Measurements from ENCODE around the gene UIMC1. TPM values are rescaled to one million over a fixed set of nuclear protein-coding genes. Genes with fewer than 3 reads are reported as not detected.

UIMC1 gene
- total RNA-seq, 4 donors from 2014 or later: 34.7 to 51.1 (median 48.9) TPM

GRCh38 chr5:177018341-177018740 lies 11.8 kb upstream of the UIMC1 start:
- H3K27ac ChIP-seq (replicated peaks in 1 of 4): no peak overlapping the region
- H3K9me3 ChIP-seq: no peaks in the 10 kb centered on the region
- WGBS: 82% methylated on average over 2 of the region's 2 CpGs
- H3K36me3 ChIP-seq: no peaks in the 10 kb centered on the region
- DNase-seq (ENCODE audit: extremely low spot score): no peak
- no peak overlapping the region for H3K4me3 ChIP-seq
- peaks cover 12 to 23% (median 19%) of the 10 kb centered on the region in 4 donors for H3K4me1 ChIP-seq
- no peaks in the 10 kb centered on the region for H3K27me3 ChIP-seq
- TF ChIP-seq POLR2A (IDR thresholded peaks at IDR 0.05; ENCODE audit: low read depth) (no peak), EP300 (IDR thresholded peaks at IDR 0.05) (no peak), POLR2AphosphoS5 (IDR thresholded peaks at IDR 0.05) (no peak)
- TF ChIP-seq, protein P1, sequence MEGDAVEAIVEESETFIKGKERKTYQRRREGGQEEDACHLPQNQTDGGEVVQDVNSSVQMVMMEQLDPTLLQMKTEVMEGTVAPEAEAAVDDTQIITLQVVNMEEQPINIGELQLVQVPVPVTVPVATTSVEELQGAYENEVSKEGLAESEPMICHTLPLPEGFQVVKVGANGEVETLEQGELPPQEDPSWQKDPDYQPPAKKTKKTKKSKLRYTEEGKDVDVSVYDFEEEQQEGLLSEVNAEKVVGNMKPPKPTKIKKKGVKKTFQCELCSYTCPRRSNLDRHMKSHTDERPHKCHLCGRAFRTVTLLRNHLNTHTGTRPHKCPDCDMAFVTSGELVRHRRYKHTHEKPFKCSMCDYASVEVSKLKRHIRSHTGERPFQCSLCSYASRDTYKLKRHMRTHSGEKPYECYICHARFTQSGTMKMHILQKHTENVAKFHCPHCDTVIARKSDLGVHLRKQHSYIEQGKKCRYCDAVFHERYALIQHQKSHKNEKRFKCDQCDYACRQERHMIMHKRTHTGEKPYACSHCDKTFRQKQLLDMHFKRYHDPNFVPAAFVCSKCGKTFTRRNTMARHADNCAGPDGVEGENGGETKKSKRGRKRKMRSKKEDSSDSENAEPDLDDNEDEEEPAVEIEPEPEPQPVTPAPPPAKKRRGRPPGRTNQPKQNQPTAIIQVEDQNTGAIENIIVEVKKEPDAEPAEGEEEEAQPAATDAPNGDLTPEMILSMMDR (IDR thresholded peaks at IDR 0.05): no peak
- intact Hi-C loops (cut with DNase I): no loop called here

GRCh38 chr5:177015156-177015555 lies 8.6 kb upstream of the UIMC1 start:
- Histone ChIP-seq H3K9me3 (no peaks in the 10 kb centered on the region), H3K36me3 (no peaks in the 10 kb centered on the region), H3K27me3 (no peaks in the 10 kb centered on the region), H3K4me3 (no peak overlapping the region), H3K4me1 (peaks cover 4 to 14% (median 11%) of the 10 kb centered on the region in 4 donors), H3K27ac (replicated peaks in 1 of 4) (no peak overlapping the region)
- DNase-seq (ENCODE audit: extremely low spot score): no peak
- 93% methylated on average over 4 of the region's 4 CpGs for WGBS
- TF ChIP-seq POLR2A (IDR thresholded peaks at IDR 0.05; ENCODE audit: low read depth) (no peak), POLR2AphosphoS5 (IDR thresholded peaks at IDR 0.05) (no peak), EP300 (IDR thresholded peaks at IDR 0.05) (no peak)
- TF ChIP-seq, protein P1 (IDR thresholded peaks at IDR 0.05): no peak
- intact Hi-C loops (cut with DNase I): no loop called here

GRCh38 chr5:177010153-177010552 lies 3.6 kb upstream of the UIMC1 start:
- intact Hi-C loops (cut with DNase I): no loop called here
- WGBS: 93% methylated on average over 4 of the region's 4 CpGs

GRCh38 chr5:177008716-177009115 lies 2.1 kb upstream of the UIMC1 start:
- 50% methylated on average over 2 of the region's 2 CpGs for WGBS
- no peak for TF ChIP-seq POLR2A (IDR thresholded peaks at IDR 0.05; ENCODE audit: low read depth)
- H3K27me3 ChIP-seq: no peaks in the 10 kb centered on the region
- H3K4me3 ChIP-seq: no peak overlapping the region
- H3K36me3 ChIP-seq: no peaks in the 10 kb centered on the region
- H3K9me3 ChIP-seq: no peaks in the 10 kb centered on the region
- H3K4me1 ChIP-seq: peaks cover 21 to 30% (median 27%) of the 10 kb centered on the region in 4 donors
- intact Hi-C loops (cut with DNase I): no loop called here
- no peak for DNase-seq (ENCODE audit: extremely low spot score)
- no peak overlapping the region for H3K27ac ChIP-seq (replicated peaks in 1 of 4)

More at GRCh38 chr5:177010153-177010552, 3.6 kb upstream of the UIMC1 start:
- DNase-seq (ENCODE audit: extremely low spot score): no peak
- no peak overlapping the region for H3K4me3 ChIP-seq
- TF ChIP-seq, protein P1 (IDR thresholded peaks at IDR 0.05): no peak
- TF ChIP-seq POLR2A (IDR thresholded peaks at IDR 0.05; ENCODE audit: low read depth) (no peak), POLR2AphosphoS5 (IDR thresholded peaks at IDR 0.05) (no peak), EP300 (IDR thresholded peaks at IDR 0.05) (no peak)
- no peaks in the 10 kb centered on the region for H3K36me3 ChIP-seq
- H3K4me1 ChIP-seq: peaks cover 7 to 20% (median 17%) of the 10 kb centered on the region in 4 donors
- no peaks in the 10 kb centered on the region for H3K9me3 ChIP-seq
- H3K27ac ChIP-seq (replicated peaks in 1 of 4): no peak overlapping the region
- no peaks in the 10 kb centered on the region for H3K27me3 ChIP-seq

DNA sequence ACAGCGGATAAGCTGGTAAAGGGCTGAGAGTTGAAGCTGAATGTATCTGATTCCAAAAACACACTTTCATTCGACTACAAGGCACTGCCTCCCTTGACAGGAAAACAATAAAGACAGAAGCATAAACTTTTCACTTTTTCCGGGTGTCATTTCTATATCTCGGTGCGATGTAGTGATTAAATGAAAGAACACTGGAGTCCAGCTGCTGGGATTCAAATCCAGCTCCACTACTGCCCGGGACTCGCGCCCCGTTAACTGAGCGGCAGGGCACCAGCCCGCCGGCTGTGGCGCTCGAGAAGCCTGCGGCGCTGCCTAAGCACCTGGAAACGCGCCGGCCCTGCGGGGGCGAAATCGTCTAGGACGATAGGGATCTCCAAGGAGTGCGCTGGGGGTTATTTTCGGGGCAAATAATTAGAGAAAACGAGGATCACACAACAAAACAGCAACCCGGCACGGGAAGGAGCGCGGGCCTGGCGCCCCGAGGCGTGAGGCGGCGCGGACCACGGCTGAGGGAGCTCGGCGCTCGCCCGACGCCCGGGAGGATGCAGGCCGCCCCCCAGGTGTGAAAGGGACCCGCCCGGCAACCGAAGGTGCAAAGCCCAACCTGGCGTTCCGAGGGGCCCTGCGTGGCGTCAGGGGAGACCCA lies 837 bp downstream of the UIMC1 start:
- no peaks in the 10 kb centered on the region for H3K36me3 ChIP-seq
- peak overlapping the region; percentile 96 to 99 (median 96) for H3K27ac ChIP-seq (replicated peaks in 1 of 4)
- DNase-seq (ENCODE audit: extremely low spot score): no peak
- H3K27me3 ChIP-seq: no peaks in the 10 kb centered on the region
- WGBS: under 1% methylated on average over 22 of the region's 51 CpGs
- H3K4me1 ChIP-seq: peaks cover 19 to 34% (median 30%) of the 10 kb centered on the region in 4 donors
- no peak for TF ChIP-seq EP300 (IDR thresholded peaks at IDR 0.05)
- no peak for TF ChIP-seq POLR2A (IDR thresholded peaks at IDR 0.05; ENCODE audit: low read depth)
- TF ChIP-seq, protein P1 (IDR thresholded peaks at IDR 0.05): peak; percentile 41 to 79 (median 51)
- peak in 1 of 2 donors; percentile 55 for TF ChIP-seq POLR2AphosphoS5 (IDR thresholded peaks at IDR 0.05)
- intact Hi-C loops (cut with DNase I): no loop called here
- peak overlapping the region; percentile 88 to 99 (median 92) for H3K4me3 ChIP-seq
- no peaks in the 10 kb centered on the region for H3K9me3 ChIP-seq

All from esophagus muscularis mucosa (tissue), 4 donors.